HEK293T (cell line): ENCODE measurements around the gene TBX10.

Experiments used
- ARNT ChIP-seq: fragments of 450-650 bp; IDR thresholded peaks from 2 replicates; pipeline ENCODE4 v1.6.1; 2017; ENCODE audit warnings: mild to moderate bottlenecking
- ELF4 ChIP-seq: fragments of 450-650 bp; IDR thresholded peaks from 2 replicates; pipeline ENCODE4 v1.6.1; 2017; ENCODE audit warnings: antibody characterized with exemption
- FOXM1 ChIP-seq: fragments of 450-650 bp; IDR thresholded peaks from 2 replicates; pipeline ENCODE4 v1.6.1; 2017; ENCODE audit warnings: mild to moderate bottlenecking, borderline replicate concordance
- TF ChIP-seq, protein P1 (sequence below): fragments of 450-650 bp; IDR thresholded peaks from 2 replicates; pipeline ENCODE4 v1.6.1; 2016

DNA sequence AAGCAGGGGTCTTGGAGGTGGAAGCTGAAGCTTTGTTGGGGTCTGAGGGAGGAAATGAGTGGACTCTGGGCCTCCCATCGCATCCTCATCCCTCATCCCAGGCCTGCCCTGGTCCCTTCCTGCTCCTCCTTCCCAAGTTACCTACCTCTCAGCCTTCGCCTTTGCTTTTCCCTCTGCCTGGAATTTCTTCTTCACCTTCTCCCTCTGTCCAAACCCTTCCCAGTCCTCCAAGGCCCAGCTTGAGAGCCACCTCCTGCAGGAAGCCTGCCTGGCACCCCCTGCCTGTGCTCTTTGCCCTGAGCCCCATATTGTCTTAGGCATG, 7.7 kb downstream of the TBX10 start:
- TF ChIP-seq ARNT (no peak), ELF4 (no peak), FOXM1 (no peak)
- TF ChIP-seq, protein P1, sequence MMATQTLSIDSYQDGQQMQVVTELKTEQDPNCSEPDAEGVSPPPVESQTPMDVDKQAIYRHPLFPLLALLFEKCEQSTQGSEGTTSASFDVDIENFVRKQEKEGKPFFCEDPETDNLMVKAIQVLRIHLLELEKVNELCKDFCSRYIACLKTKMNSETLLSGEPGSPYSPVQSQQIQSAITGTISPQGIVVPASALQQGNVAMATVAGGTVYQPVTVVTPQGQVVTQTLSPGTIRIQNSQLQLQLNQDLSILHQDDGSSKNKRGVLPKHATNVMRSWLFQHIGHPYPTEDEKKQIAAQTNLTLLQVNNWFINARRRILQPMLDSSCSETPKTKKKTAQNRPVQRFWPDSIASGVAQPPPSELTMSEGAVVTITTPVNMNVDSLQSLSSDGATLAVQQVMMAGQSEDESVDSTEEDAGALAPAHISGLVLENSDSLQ, result no peak
